22Rv1 (cell line): Measurements from ENCODE around the gene LMNA.

Experiments used
- H3K27ac ChIP-seq: fragments of 450-650 bp; 2 replicates; pipeline ENCODE4 v1.5.1; 2017
- ZFX ChIP-seq: fragments of 450-650 bp; IDR thresholded peaks from 2 replicates; pipeline ENCODE4 v1.6.1; 2017; ENCODE audit warnings: antibody characterized with exemption, borderline replicate concordance
- TF ChIP-seq, protein P1 (sequence below): fragments of 450-650 bp; IDR thresholded peaks from 2 replicates; pipeline ENCODE4 v1.5.1; 2017; ENCODE audit warnings: mild to moderate bottlenecking

Gene LMNA

DNA sequence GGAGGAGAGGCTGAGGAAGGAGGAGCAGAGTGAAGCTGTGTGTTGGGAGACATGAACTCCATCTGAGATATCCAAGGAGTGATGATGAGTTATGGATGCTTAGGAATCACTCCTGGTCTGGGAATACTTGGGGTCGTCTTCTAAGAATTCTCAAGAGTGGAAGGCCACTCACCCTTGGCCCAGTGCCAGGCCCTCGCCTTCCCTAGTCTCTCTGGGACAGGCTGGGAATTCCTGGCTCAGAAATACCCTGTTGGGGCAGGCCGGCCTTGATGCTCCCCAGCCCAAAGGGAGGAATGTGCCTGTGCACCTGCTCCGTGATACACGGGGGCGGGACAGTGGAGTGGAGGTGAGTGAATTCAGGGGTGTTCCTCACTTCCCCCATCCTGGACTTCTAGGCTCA is 12.6 kb upstream of the LMNA start:
- no peak overlapping the region for H3K27ac ChIP-seq
- TF ChIP-seq, protein P1, sequence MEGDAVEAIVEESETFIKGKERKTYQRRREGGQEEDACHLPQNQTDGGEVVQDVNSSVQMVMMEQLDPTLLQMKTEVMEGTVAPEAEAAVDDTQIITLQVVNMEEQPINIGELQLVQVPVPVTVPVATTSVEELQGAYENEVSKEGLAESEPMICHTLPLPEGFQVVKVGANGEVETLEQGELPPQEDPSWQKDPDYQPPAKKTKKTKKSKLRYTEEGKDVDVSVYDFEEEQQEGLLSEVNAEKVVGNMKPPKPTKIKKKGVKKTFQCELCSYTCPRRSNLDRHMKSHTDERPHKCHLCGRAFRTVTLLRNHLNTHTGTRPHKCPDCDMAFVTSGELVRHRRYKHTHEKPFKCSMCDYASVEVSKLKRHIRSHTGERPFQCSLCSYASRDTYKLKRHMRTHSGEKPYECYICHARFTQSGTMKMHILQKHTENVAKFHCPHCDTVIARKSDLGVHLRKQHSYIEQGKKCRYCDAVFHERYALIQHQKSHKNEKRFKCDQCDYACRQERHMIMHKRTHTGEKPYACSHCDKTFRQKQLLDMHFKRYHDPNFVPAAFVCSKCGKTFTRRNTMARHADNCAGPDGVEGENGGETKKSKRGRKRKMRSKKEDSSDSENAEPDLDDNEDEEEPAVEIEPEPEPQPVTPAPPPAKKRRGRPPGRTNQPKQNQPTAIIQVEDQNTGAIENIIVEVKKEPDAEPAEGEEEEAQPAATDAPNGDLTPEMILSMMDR: no peak
- TF ChIP-seq ZFX: no peak

DNA sequence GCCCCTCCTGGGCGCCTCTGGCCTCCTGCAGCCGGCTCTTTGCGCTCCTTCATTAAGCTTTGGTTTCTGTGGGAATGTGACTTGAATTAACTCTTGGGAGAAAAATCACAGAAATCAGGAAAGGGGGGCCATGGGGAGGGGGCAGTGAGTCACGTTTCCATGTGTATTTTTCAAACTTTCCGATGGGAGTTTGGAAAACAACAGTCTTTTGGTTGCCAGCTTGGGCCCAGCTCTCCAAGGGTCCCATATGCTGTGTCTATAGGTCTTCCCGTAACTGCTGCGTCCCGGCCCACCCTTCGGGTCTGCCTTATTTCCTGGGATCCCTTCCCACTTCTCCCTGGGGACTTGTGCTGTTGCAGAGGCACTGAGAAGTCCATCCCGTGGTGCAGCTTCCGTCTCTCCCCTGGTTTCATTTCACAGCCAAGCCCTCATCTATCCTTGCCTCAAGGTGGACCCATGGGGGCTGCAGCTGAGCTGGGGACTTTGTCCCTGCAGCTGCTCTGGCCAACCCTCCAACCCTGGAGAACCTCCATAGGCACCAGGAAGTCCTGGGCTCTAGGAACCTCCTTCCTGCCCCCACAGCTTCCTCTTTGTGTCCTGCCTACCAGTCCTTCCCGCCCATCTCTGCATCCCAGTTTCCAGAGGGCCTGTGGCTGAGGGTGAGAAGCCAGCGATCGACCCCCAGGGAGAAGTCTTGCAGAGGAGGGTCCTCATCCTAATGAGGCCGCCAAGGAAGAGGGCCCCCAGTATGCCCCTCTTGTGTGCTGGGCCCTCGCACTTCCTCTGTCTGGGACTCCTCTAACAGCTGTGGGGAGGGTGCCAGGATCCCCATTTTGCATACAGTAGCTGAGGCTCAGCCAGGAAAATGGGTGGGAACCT is 11.6 kb upstream of the LMNA start:
- no peak for TF ChIP-seq ZFX
- TF ChIP-seq, protein P1: no peak
- H3K27ac ChIP-seq: peak overlapping the region; percentile 67

DNA sequence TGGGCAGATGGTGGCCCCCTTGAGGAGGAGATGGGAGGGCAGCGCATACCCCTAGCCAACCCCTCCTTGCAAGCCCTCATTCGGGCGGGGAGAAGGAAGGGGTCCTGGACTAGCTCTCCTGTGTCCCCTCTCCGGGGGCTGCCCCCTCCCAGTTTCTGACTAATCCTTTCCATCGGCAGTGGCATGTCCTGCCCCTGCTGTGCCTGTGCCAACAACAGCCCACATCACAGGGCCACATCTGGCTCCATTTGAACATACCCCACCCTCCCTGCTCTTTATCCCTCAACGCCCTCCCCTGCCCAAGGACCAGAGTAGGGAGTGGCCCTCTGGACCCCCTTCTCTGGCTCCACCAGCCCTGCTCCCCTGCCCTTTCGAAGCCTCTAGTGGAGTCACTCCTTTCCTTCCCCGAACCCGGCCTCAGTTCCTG is 11.0 kb upstream of the LMNA start:
- peak overlapping the region; percentile 67 for H3K27ac ChIP-seq
- TF ChIP-seq, protein P1: no peak
- no peak for TF ChIP-seq ZFX

DNA sequence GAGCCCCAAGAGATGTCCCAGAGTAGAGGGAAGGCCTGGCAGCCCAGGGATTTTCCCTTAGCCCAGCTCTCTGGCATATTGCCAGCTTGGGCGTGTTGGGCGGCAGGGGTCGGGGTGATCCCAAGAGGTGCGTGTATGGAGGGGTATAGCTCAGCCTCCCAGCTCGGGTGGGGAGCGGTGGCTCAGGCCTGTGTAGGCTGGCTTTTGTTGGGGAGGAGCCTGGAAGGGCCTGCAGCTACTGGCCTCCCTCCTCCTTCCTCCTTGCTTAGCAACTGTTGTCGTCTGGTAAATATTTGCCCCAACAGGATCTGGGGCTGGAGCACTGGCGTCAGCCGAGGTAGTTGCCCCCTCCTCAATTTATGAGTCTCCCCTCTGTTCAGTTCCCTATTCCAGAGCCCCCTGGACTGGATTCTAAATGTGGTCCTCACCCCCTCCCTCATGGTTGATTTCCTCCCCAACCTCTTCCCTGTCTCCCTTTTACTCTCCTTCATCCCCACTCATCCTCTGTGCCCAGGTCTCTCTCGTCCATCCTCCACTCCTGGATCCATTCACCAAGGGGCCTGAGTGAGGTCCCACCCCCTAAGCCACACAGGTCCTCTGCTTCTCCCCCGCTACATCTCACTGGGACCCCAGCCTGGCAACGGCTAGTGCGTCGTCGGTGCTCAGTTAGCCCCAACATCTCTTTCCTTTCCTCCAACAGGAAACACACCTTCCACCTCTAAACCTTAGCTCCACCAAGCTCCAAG is 10.3 kb upstream of the LMNA start:
- TF ChIP-seq, protein P1: no peak
- no peak for TF ChIP-seq ZFX
- H3K27ac ChIP-seq: peak overlapping the region; percentile 67

DNA sequence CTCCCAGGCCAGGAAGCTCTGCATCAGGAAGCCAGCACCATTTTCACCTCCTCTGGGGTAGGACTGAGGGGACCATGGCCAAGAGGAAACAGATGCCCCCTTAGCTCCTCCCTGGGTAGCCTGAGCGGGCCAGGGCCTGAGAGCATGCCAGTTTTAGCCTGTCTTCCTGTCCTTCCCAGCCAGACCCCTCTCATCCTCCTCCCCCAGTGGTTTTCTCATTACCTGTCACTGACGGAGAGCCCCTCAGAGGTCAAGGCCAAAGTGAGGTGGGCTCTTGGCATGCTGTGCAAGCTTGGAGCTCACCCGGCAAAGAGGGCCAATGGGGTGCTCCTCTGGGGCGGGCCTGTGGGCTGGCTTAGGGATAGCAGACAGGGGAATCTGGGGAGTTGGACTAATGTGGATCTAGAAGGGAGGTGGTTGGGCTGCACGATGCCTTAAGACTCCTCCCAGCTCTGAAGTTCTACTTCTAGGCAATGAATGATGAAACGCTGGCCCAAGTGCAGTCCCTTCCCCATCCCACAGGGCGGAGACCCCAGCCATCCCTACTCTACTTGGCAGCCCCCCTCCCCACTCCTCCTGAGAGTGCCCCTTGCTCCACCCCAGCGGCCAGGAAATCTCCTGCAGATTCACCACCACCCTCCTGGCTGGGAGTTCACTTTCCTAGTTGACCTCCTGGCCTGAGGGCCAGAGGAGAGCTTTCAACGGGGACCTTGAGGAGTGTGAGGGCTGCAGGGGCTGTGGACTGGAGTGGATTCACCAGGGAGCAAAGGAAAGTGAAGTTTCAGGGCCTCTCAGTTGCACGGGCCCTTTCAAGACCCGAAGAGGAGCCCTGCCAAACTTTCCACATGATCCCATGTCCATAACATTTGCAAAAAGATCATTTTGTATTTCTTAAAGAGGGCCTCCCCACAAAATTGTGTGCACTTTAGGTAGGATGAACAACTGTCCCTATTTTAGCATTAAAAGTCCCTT is 9.4 kb upstream of the LMNA start:
- no peak for TF ChIP-seq ZFX
- TF ChIP-seq, protein P1: no peak
- peak overlapping the region; percentile 67 for H3K27ac ChIP-seq

DNA sequence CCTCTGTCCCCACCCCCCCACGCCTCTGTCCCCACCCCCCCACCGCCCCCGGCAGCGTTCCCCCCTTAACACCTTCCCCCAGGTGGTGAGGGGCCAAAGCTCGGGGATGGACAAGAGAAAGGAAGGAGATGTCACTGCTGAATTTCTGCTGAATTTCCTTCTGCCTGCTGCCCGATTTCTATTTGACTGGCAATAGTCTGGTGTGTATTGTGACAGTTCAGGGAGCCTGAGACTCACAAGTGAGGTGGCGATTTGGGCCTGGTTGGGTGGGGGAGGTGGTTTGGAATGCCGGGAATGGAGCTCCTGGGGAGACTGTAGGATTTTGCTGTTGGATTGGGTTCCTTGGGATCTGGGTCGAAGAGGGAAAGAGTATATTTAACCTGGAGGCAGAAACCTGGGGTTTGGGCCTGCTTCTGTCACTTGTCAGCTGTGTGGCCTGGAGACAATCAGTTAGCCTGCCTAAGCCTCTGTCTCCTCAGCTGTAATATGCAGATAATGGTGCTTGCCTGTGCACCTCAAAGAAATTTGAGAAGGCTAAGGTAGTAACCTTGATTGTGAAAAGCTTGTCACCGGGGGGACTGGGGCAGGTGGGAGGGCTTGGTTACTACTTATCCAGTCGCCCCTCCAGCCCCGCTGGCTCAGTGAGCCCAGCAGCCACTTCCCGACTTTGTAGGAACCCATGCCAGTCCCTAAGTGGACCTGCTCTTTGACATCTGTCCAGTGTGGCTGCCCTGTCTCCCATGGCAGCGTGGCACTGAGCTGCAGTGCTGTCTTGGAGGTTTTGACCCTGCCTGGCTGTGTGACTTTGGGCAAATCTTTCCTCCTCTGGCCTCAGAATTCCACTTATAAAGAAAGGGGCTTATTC is 7.7 kb upstream of the LMNA start:
- H3K27ac ChIP-seq: no peak overlapping the region
- TF ChIP-seq, protein P1: no peak
- TF ChIP-seq ZFX: no peak
